GM06990 (cell line): ENCODE data around the gene JAK1.

Experiments used
- DNase-seq: peaks from one replicate; pipeline ENCODE4 v3.0.0-alpha.2; 2011; ENCODE audit not compliant: insufficient read length; ENCODE audit errors: extremely low read depth
- H3K27me3 ChIP-seq: replicated peaks from 2 replicates; pipeline ENCODE4 v1.6.0; 2011; ENCODE audit warnings: low read length; ENCODE audit not compliant: control insufficient read depth, insufficient read depth
- H3K36me3 ChIP-seq: 2 replicates; pipeline ENCODE4 v1.5.1; 2011; ENCODE audit warnings: low read length; ENCODE audit not compliant: control insufficient read depth, insufficient read depth
- H3K4me3 ChIP-seq: replicated peaks from 2 replicates; pipeline ENCODE4 v1.5.1; 2011; ENCODE audit warnings: low read depth, mild to moderate bottlenecking, control low read depth, low read length
- CTCF ChIP-seq: IDR thresholded peaks from 2 replicates; pipeline ENCODE4 v1.5.1; 2011; ENCODE audit warnings: low read length, control low read depth, mild to moderate bottlenecking, inconsistent platforms; ENCODE audit not compliant: insufficient read depth, poor library complexity, severe bottlenecking

JAK1 gene

GRCh38 chr1:64875606-64876005, 90.7 kb downstream of the JAK1 start:
- no peak for TF ChIP-seq CTCF
- H3K36me3 ChIP-seq, result peaks cover 17% of the 10 kb centered on the region

DNA sequence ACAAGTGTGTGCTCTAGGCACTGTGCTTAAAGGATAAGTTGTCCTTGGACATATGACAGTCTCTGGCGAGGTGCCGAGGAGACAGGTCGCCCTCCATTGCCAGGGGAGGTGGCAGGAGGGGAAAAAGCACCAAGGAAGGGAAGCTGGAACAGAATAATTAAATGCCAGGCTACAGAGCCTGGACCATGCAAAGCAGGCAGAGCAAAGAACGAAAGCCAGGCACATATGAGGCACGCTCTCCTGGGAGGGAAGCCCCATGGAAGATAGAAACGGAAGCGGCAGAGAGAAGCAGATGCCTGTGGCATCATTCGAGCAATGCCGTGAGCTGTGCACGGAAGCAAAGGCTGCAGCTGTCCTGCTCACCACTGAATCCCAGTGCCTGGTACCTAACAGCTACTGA, 91.2 kb downstream of the JAK1 start:
- H3K36me3 ChIP-seq, result peaks cover 17% of the 10 kb centered on the region
- DNase-seq, result no peak
- no peak for TF ChIP-seq CTCF

More at GRCh38 chr1:64875606-64876005, 90.7 kb downstream of the JAK1 start:
- H3K27me3 ChIP-seq, result no peaks in the 10 kb centered on the region
- no peak overlapping the region for H3K4me3 ChIP-seq
- no peak for DNase-seq

GRCh38 chr1:64874666-64875065, 91.7 kb downstream of the JAK1 start:
- H3K27me3 ChIP-seq, result no peaks in the 10 kb centered on the region
- no peak overlapping the region for H3K4me3 ChIP-seq
- peaks cover 17% of the 10 kb centered on the region for H3K36me3 ChIP-seq
- no peak for TF ChIP-seq CTCF
- no peak for DNase-seq

More for the DNA sequence above, 91.2 kb downstream of the JAK1 start:
- Histone ChIP-seq H3K4me3 (no peak overlapping the region), H3K27me3 (no peaks in the 10 kb centered on the region)

DNA sequence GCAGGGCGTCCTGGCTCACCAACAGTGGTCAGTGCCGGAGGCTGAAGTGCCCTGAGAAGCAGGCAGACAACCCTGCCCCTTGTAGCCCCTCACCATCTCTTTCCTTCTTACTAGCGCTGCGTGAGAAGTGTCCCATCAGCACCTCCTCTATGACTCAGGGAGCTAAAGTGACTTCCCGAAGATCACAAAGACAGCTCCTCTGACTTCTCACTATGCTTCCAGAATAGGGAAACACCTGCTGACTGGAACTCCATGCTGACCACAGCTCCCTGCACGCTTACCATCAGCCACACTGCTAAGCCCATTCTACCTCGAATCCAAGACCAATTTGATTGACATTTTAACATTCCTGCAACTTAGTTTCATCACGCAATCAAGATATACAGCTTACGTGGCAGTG, 92.8 kb downstream of the JAK1 start:
- no peak for TF ChIP-seq CTCF
- H3K36me3 ChIP-seq, result peaks cover 17% of the 10 kb centered on the region
- H3K27me3 ChIP-seq, result no peaks in the 10 kb centered on the region
- no peak for DNase-seq
- no peak overlapping the region for H3K4me3 ChIP-seq

DNA sequence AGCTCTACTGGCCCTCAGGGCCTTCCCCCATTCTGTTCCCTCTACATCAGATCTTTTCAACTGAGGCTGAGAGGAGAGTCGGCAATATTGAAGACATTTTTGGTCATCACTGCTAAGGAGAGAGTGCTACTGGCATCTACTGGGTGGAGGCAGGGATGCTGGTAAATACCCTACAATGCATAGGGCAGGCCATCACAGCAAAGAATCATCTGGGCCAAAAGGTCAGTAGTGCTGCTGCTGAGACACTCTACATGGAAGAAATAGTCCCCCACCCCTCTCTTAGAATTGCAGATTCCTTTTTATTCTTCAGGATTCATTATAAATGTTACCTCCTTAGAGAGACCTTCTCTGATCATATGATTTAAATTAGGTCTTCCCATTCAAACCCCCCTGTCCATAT, 94.3 kb downstream of the JAK1 start:
- no peak for DNase-seq
- H3K27me3 ChIP-seq, result no peaks in the 10 kb centered on the region
- TF ChIP-seq CTCF, result no peak
- H3K4me3 ChIP-seq, result no peak overlapping the region
- peaks cover 15% of the 10 kb centered on the region for H3K36me3 ChIP-seq

- Histone ChIP-seq H3K27me3 (no peaks in the 10 kb centered on the region), H3K4me3 (no peak overlapping the region), H3K36me3 (peaks cover 15% of the 10 kb centered on the region)
- no peak for TF ChIP-seq CTCF
- no peak for DNase-seq
Measured at GRCh38 chr1:64871256-64871655, 95.1 kb downstream of the JAK1 start.
